GM12878 (cell line): ENCODE results near the gene DLK2. TPM values are rescaled to one million over a fixed set of nuclear protein-coding genes. Genes with fewer than 3 reads are reported as not detected.

Source experiments
- ATAC-seq: fragments of 200-7000 bp; cut with Tn5 transposase; 3 replicates; pipeline ENCODE4 v1.9.1; 2020; ENCODE audit warnings: mild to moderate bottlenecking, moderate library complexity
- BruUV-seq: library from RNA; stranded (reverse); fragments of 400-500 nt; replicated peaks from 2 replicates; lab custom pipeline; 2021; lab: Mats Ljungman, UMichigan
- CTCF ChIA-PET: fragments of 300-600 bp; sonication (Branson Sonifier 250); formaldehyde crosslinking; extraction: SDS; loops from one replicate; lab custom pipeline; 2021; ENCODE audit warnings: inconsistent platforms; lab: Yijun Ruan, JAX
- POLR2A ChIA-PET: fragments of 350-600 bp; formaldehyde crosslinking; extraction: SDS; loops from one replicate; lab custom pipeline; 2021; ENCODE audit warnings: inconsistent platforms; lab: Charles Lee
- RAD21 ChIA-PET: fragments of 300-600 bp; sonication (Branson Sonifier 250); formaldehyde crosslinking; loops from one replicate; lab custom pipeline; 2023; ENCODE audit warnings: antibody characterized with exemption; ENCODE audit not compliant: unreplicated experiment; lab: Charles Lee
- SMC1A ChIA-PET: fragments of 300-600 bp; sonication (Branson Sonifier 250); formaldehyde crosslinking; loops from one replicate; lab custom pipeline; 2023; ENCODE audit not compliant: unreplicated experiment, uncharacterized antibody; lab: Charles Lee
- DNase-seq: peaks from one replicate; pipeline ENCODE4 v3.0.0-alpha.2; 2011; ENCODE audit warnings: low read depth, low spot score
- FAIRE-seq: peaks from 3 replicates; lab custom pipeline; 2011; peaks lifted over from hg19 to GRCh38; lab: Jason Lieb, UNC
- H2AFZ ChIP-seq: 2 replicates; pipeline ENCODE4 v1.6.0; 2011; ENCODE audit warnings: low read depth, low read length, control low read depth; ENCODE audit not compliant: control insufficient read depth
- H3K27ac ChIP-seq: 2 replicates; pipeline ENCODE4 v1.5.1; 2011; ENCODE audit warnings: control low read depth; ENCODE audit not compliant: control insufficient read depth, insufficient read depth
- H3K27me3 ChIP-seq, 2 experiments: replicated peaks in 1 of 2; 2 replicates each; pipeline versions ENCODE4 v1.6.0 to v1.6.1; 2011; ENCODE audit warnings: low read length in 1 of 2; ENCODE audit not compliant: control insufficient read depth in 2 of 2, insufficient read depth in 2 of 2
- H3K36me3 ChIP-seq, 2 experiments: 2 replicates each; pipeline ENCODE4 v1.5.1; 2011; ENCODE audit warnings: low read length in 1 of 2; ENCODE audit not compliant: control insufficient read depth in 2 of 2, insufficient read depth in 2 of 2
- H3K4me1 ChIP-seq: 2 replicates; pipeline ENCODE4 v1.6.1; 2011; ENCODE audit warnings: mild to moderate bottlenecking, low read length, moderate library complexity, mixed read lengths; ENCODE audit not compliant: control insufficient read depth, insufficient read depth
- H3K4me2 ChIP-seq: 2 replicates; pipeline ENCODE4 v1.6.0; 2011; ENCODE audit warnings: control low read depth; ENCODE audit not compliant: control insufficient read depth, insufficient read depth
- H3K4me3 ChIP-seq: fragments of 200-600 bp; sonication (generic); 2 replicates; pipeline ENCODE4 v1.5.1; 2016
- H3K79me2 ChIP-seq: 2 replicates; pipeline ENCODE4 v1.6.0; 2011; ENCODE audit warnings: low read length; ENCODE audit not compliant: control insufficient read depth, insufficient read depth
- H3K9ac ChIP-seq: 2 replicates; pipeline ENCODE4 v1.8.0; 2011; ENCODE audit warnings: low read length, control low read depth, mixed read lengths; ENCODE audit not compliant: control insufficient read depth, insufficient read depth
- H3K9me3 ChIP-seq: replicated peaks from 3 replicates; pipeline ENCODE4 v1.5.1; 2011; ENCODE audit warnings: mild to moderate bottlenecking, low read length; ENCODE audit not compliant: control insufficient read depth, insufficient read depth
- H4K20me1 ChIP-seq: 2 replicates; pipeline ENCODE4 v1.6.0; 2011; ENCODE audit not compliant: control insufficient read depth, insufficient read depth
- JUND ChIP-seq: IDR thresholded peaks from 2 replicates; pipeline ENCODE4 v1.6.1; 2012; ENCODE audit warnings: low read depth, mild to moderate bottlenecking, low read length, improper control_type of control experiment, moderate library complexity
- MLLT1 ChIP-seq: fragments of 450-650 bp; IDR thresholded peaks from 2 replicates; pipeline ENCODE4 v1.6.1; 2016; ENCODE audit warnings: mild to moderate bottlenecking
- PML ChIP-seq: IDR thresholded peaks from 2 replicates; pipeline ENCODE4 v1.6.1; 2012; ENCODE audit warnings: low read length, inconsistent platforms
- ZNF217 ChIP-seq: fragments of 450-650 bp; IDR thresholded peaks from 2 replicates; pipeline ENCODE4 v1.6.1; 2017; ENCODE audit warnings: antibody characterized with exemption, mild to moderate bottlenecking
- whole genome bisulfite sequencing: methylation state at CpG from one replicate; pipeline ENCODE4 v1.1.6; 2016; ENCODE audit warnings: low lambda C conversion rate; ENCODE audit not compliant: insufficient replicate concordance, insufficient coverage; ENCODE audit errors: missing lambda C conversion rate; 5-methylcytosine and 5-hydroxymethylcytosine counted together
- in situ Hi-C: fragments of 300-500 bp; cut with MboI; formaldehyde crosslinking; loops from 9 replicates; pipeline ENCODE4 v1.14.3; 2018; ENCODE audit warnings: mixed read lengths
- intact Hi-C: fragments of 100-400 bp; cut with micrococcal nuclease; formaldehyde crosslinking; loops from one replicate; pipeline ENCODE4 v1.14.2; 2022; ENCODE audit not compliant: unreplicated experiment
- polyA plus RNA-seq, 11 experiments: library from polyadenylated mRNA; depleted of rRNA in 4 of 11; unstranded in 6 of 11; stranded (reverse) in 5 of 11; fragments of >200 nt; fragmentation: Nextera tagmentation in 4 of 11; fragmentation: Illumina TruSeq in 1 of 11; extraction: Ambion mirVana in 4 of 11; extraction: Trizol in 1 of 11; gene quantifications; 1 replicate in 1 of 11; 2 replicates in 10 of 11; pipeline versions ENCODE4 v1.2.1 to v1.2.3, GENCODE V29; 2011 to 2016; ENCODE audit warnings: inconsistent platforms in 2 of 11, missing spikeins in 2 of 11, low read depth in 1 of 11
- total RNA-seq, 4 experiments: library from RNA; depleted of rRNA in 3 of 4; stranded (reverse); fragments of >200 nt in 3 of 4; fragmentation: Illumina TruSeq in 1 of 4; extraction: Trizol in 1 of 4; gene quantifications; 2 replicates each; pipeline versions ENCODE4 v1.2.1 to v1.2.3, GENCODE V29; 2013 to 2021

DLK2 gene
- total and polyA plus RNA-seq, 10 of the 15 experiments (the other 5 are each of a cell fraction or from before 2014, with no cell fraction given), result 0.03 to 0.55 (median 0.38) TPM; not detected in 4

- FAIRE-seq (no peak), DNase-seq (no peak), ATAC-seq (no peak)
- SMC1A ChIA-PET, result interaction anchor here (0.8 to 1.2 kb wide), 2 partner anchors 145 to 182 kb away, joined by 3 to 4 read pairs; no protein-coding TSS in a partner anchor
- no peaks in the 10 kb centered on the region; the same call in 1 of the 2 replicates for H4K20me1 ChIP-seq
- CTCF ChIA-PET, result interaction anchor here (1.0 to 2.1 kb wide), 3 partner anchors 10 to 641 kb away, joined by 3 to 6 read pairs (median 6); partner anchors contain the start of gene ABCC10
- H2AFZ ChIP-seq, result no peak overlapping the region
- POLR2A ChIA-PET, result interaction anchor here (0.6 to 1.1 kb wide), 3 partner anchors 15 to 332 kb away, joined by 3 to 5 read pairs (median 3); partner anchors contain the start of gene VEGFA
- intact Hi-C loops, result no loop called here
- TF ChIP-seq ZNF217 (no peak), MLLT1 (no peak), JUND (no peak), PML (no peak)
- H3K27me3 ChIP-seq, result no peaks in the 10 kb centered on the region
- no peaks in the 10 kb centered on the region for H3K9me3 ChIP-seq
- H3K36me3 ChIP-seq, result peaks cover 1 to 5% of the 10 kb centered on the region in 2 experiments; a peak in 1 of 4 replicates
- in situ Hi-C loops, result no loop called here
- no peak overlapping the region for H3K9ac ChIP-seq
- no peaks in the 10 kb centered on the region; the same call in 1 of the 2 replicates for H3K4me1 ChIP-seq
- no TSS peak for BruUV-seq
- no peak overlapping the region for H3K4me2 ChIP-seq
- 75% methylated on average over 4 of the region's 4 CpGs for WGBS
- H3K4me3 ChIP-seq, result no peak overlapping the region
- no peak overlapping the region for H3K27ac ChIP-seq
- H3K79me2 ChIP-seq, result no peaks in the 10 kb centered on the region
- RAD21 ChIA-PET, result interaction anchor here (1.6 kb wide), 1 partner anchor 69 kb away, joined by 3 read pairs; no protein-coding TSS in a partner anchor
Measured at GRCh38 chr6:43437700-43438099, 17.6 kb downstream of the DLK2 start.
